GM19035 (cell line): ENCODE measurements around the gene SDR42E2.
A peak's percentile ranks its signal among the peaks of the same experiment; 100 is the strongest.
"Not testable (repeated sequence)": the region's sequence is repeated elsewhere in the genome, so short reads cannot be mapped to it uniquely, and the experiment has no call there.

Experiments
- ATAC-seq: cut with Tn5 transposase; IDR thresholded peaks from one replicate; pipeline ENCODE4 v1.9.1; 2021; ENCODE audit not compliant: unreplicated experiment

Gene SDR42E2

DNA sequence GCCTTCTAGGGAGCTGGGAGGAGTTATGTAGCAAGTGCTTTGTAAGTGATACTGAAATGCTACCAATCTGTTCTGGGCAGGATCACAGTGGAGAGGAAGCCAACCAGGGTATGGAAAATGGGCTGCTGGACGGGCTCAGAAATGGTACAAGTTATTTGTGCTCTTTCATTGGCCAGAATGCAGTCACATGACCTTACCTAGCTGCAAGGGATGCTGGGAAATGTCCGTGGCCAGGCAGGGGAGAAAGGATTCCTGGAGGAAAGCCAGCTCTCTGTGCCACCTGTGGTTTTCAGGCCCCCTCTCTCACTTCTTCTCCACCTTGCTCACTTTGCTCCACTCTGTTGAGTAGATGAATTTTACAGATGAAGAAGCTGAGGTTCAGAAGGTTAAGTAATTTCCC is 48.5 kb downstream of the SDR42E2 start:
- no peak for ATAC-seq

DNA sequence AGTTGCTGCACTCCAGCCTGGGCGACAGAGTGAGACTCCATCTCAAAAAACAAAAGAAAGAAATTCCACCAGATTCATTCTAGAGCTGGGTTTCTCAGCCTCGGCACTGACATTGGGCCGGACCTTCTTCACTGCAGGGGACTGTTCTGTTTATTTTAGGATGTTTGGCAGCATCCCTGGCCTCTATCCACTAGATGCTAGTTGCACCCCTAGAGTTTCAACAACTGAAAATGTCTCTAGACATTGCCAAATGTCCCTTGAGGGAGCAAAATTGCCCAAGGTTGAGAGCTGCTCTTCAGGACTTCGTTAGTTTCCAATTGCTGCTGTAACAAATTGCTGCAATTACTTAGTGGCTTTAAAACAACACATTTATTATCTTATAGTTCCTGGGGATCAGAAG is 50.9 kb downstream of the SDR42E2 start:
- ATAC-seq: no peak

DNA sequence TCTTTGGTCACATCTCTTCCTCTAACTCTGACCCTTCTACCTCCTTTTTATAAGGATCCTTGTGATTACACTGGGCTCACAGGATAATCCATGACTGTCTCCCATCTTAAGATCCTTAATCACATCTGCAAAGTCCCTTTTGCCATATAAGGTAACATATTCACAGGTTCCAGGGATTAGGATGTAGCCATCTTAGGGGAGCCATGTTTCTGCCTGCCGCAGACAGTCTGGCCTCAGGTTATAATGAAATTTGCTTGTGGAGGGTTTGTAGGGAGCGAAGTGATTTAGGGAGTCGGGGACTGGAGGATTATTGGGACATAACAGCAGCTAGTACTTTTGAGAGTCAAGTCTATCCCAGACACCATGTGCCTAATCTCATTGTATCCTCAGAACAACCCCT is 51.5 kb downstream of the SDR42E2 start:
- ATAC-seq: no peak

DNA sequence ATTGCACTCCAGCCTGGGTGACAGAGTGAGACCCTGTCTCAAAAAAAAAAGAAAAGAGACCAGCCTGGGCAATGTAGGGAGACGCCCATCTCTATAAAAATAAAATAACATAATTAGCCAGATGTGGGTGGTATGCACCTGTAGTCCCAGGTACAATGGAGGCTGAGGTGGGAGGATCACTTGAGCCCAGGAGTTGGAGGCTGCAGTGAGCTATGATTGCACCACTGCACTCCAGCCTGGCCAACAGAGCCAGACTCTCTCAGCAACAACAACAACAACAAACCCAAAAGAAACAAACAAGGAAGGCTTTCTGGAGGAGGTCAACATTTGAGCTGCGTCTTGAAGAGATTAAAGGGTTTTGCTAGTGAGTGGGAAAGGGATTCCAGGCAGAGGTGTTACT is 52.1 kb downstream of the SDR42E2 start:
- ATAC-seq: no peak

GRCh38 chr16:22214889-22215288 is 52.6 kb downstream of the SDR42E2 start:
- no peak for ATAC-seq

DNA sequence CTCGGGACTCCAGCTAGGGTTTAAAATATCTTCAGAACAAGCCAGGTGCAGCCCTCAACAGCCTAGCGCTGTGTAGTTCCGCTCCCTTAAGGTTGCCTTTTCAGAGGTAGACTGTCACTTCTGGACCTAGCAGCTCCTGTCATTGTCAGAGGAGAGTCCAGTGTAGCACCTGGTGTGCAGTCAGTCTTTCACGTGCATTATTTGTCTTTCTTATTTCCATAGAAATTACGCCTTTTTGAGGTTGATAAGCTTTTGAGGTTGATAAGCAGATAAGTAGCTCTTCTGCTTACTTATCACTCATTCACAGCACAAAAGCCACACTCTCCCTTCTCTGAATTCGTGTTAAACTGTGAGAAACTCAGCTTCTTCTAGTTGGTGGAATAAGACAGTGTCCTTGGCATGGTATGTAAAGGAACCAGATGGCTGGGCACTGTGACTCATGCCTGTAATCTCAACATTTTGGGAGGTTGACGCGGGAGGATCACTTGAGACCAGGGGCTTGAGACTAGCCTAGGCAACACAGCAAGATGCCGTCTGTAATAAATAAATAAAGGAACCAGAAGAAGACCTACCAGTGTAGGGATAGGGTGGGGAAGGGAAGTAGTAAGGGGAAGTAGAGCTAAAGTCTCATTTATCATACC is 54.0 kb downstream of the SDR42E2 start:
- no peak for ATAC-seq

- ATAC-seq: not testable (repeated sequence)
Measured at GRCh38 chr16:22216832-22217225, 54.5 kb downstream of the SDR42E2 start.

- peak; percentile 64 for ATAC-seq
Measured at GRCh38 chr16:22217890-22218730, 55.8 kb downstream of the SDR42E2 start.

GRCh38 chr16:22219389-22220068 is 57.2 kb downstream of the SDR42E2 start:
- ATAC-seq: no peak

- ATAC-seq: no peak
Measured at GRCh38 chr16:22220069-22220440, 57.7 kb downstream of the SDR42E2 start.

DNA sequence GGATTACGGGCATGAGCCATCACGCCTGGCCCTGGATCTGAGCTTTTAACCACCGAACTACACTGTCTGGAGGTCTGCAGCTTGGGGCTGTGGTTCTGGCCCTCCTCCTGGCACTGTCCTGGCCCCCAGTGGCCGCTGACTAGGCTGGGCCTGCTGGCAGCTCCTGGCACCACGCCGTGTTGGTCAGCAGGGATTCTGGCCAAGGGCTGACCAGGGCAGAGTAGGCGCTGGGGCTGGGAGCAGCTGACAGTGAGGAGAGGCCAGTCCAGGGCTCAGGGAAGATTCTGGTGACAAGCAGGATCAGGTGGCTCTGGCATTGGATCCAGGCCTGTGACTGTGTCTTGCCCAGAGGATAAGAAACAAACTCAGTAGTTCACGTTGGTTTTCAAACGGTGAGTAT is 58.4 kb downstream of the SDR42E2 start:
- ATAC-seq: no peak

- ATAC-seq: no peak
Measured at GRCh38 chr16:22222006-22222405, 59.7 kb downstream of the SDR42E2 start.

DNA sequence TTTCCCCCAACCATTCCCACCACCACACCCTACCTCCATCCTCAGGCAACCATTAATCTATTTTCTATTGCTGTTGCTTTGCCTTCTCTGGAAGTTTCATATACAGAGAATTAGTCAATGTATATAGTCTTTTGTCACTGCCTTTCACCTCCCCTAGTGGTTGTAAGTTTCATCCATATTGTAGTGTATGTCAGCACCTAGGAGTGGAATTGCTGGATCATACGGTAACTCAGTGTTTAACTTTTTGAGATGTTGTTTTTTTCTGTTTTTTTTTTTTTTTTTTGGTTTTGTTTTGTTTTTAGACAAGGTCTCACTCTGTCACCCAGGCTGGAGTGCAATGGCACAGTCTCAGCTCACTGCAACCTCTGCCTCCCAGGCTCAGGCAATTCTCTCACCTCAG is 60.7 kb downstream of the SDR42E2 start:
- ATAC-seq: no peak

GRCh38 chr16:22225060-22225459 is 62.8 kb downstream of the SDR42E2 start:
- no peak for ATAC-seq

DNA sequence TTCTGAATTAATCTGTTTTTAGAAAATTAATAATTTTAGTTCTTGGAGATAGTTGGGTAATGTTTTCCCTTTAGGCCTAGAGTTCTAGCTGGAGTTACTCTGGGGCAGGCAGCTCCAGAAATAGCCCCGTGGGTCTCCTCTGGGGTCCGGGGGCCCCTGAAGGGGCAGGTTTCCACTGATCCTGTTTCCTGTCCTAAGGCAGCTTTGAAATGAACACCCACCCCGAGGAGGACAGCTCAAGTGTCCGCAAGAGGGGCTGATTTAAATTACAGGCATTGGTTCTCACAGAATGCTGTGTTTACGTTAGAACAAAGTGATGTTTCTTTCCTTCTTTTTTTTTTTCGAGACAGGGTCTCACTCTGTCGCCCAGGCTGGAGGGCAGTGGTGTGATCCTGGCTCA is 67.6 kb downstream of the SDR42E2 start:
- ATAC-seq: no peak

- ATAC-seq: no peak
Measured at GRCh38 chr16:22232277-22233036, 70.2 kb downstream of the SDR42E2 start.

- no peak for ATAC-seq
Measured at GRCh38 chr16:22233037-22233372, 70.7 kb downstream of the SDR42E2 start.

DNA sequence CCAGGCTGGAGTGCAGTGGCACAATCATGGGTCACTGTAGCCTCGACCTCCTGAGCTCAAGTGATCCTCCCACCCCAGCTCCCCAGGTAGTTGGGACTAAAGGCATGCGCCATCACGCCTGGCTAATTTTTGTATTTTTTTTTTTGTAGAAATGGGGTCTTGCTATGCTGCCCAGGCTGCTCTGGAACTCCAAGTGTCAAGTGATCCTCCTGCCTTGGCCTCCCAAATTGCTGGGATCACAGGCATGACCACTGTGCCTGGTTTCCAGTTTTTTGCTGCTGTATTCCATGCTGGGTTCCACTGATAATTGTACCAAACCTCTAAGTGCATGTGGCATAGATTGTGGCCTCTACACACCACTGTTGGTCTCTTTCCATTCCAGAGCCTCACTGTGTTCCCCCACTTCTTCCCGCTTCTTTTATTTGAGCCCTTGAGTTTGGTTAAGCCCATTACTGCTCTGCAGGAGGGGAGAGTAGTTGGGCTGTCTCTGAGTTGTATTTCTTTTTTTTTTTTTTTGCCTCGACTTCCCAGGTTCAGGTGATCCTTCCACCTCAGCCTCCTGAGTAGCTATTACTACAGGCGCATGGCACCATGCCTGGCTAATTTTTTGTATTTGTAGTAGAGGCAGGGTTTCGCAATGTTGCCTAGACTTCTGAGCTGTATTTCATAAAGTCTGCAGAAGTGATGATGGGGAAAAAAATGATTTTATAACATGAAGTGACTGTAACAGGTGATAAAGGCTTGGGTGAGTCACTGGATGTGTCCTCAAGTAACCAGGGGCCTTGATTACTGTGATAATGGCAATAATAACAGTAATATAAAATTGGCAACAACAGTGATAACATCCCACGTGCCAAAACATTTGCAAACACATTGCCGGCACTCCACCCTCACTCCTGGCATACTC is 73.8 kb downstream of the SDR42E2 start:
- ATAC-seq: no peak

DNA sequence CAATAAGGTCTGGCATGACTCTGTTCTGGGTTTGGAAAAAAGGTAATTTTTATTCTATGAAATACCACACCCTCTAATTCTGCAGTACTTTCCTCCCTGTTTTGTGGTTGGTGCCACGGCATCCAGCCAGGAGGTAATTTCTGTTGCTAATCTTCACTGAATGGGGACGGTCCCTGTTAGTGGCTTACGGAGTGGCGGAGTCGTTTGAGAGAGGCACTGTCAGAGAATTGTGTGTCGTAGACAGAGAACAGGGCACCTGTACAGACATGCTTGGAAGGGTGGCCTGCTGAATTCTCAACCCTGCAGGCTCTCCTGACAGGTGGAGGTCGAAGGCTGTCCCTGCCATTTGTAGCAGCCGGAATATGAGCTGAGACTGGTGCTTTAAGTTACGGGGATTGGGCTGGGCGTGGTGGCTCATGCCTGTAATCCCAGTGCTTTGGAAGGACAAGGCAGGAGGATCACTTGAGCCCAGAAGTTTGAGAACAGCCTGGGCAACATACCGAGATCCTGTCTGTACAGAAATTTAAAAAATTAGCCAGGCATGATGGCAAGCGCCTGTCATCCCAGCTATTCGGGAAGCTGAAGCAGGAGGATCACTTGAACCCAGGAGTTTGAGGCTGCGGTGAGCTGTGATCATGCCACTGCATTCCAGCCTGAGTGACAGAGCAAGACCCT is 77.0 kb downstream of the SDR42E2 start:
- no peak for ATAC-seq
